Upper lobe of right lung (tissue), 1 donor: ENCODE data around the gene GPR35. TPM values are rescaled to one million over a fixed set of nuclear protein-coding genes. Genes with fewer than 3 reads are reported as not detected.

Source experiments
- ATAC-seq: fragments of 200-7000 bp; cut with Tn5 transposase; one replicate; pipeline ENCODE4 v1.9.1; 2020; ENCODE audit warnings: mild to moderate bottlenecking, moderate library complexity
- DNase-seq: peaks from one replicate; pipeline ENCODE4 v3.0.0-alpha.2; 2020
- H3K27ac ChIP-seq: fragments of 200-600 bp; one replicate; pipeline ENCODE4 v1.8.0; 2022
- H3K27me3 ChIP-seq: fragments of 200-600 bp; one replicate; pipeline ENCODE4 v1.8.0; 2022; ENCODE audit warnings: mild to moderate bottlenecking
- H3K36me3 ChIP-seq: fragments of 200-600 bp; one replicate; pipeline ENCODE4 v1.8.0; 2022
- H3K4me1 ChIP-seq: fragments of 200-600 bp; one replicate; pipeline ENCODE4 v1.8.0; 2022
- H3K4me3 ChIP-seq: fragments of 200-600 bp; one replicate; pipeline ENCODE4 v1.8.0; 2022; ENCODE audit warnings: mild to moderate bottlenecking
- H3K9me3 ChIP-seq: fragments of 200-600 bp; one replicate; pipeline ENCODE4 v1.8.0; 2022
- CTCF ChIP-seq: fragments of 200-600 bp; IDR thresholded peaks from one replicate; pipeline ENCODE4 v1.8.0; 2022; ENCODE audit warnings: antibody characterized with exemption
- intact Hi-C: fragments of 100-400 bp; cut with DNase I; formaldehyde crosslinking; loops from one replicate; pipeline ENCODE4 v1.11.0; 2022
- total RNA-seq: library from RNA; stranded (reverse); fragmentation: NEBNext Ultra II Directional; extraction: Animal tissue kit (Norgen Biotek cat#: 25700); gene quantifications from one replicate; pipeline ENCODE4 v1.2.1, GENCODE V29; 2021
- donor health status: DM: no; HTN: yes; CAD: no; lungs with severe emphysema.

Gene GPR35
- total RNA-seq, 1 donor from 2014 or later: 3.4 TPM

GRCh38 chr2:240662681-240663080 is 37.4 kb downstream of the GPR35 start:
- H3K27me3 ChIP-seq: no peaks in the 10 kb centered on the region
- no peak for ATAC-seq
- intact Hi-C loops: no loop called here

GRCh38 chr2:240663546-240664190 is 38.4 kb downstream of the GPR35 start:
- DNase-seq: no peak
- Histone ChIP-seq H3K27ac (no peak overlapping the region), H3K9me3 (no peaks in the 10 kb centered on the region), H3K27me3 (no peaks in the 10 kb centered on the region), H3K36me3 (no peaks in the 10 kb centered on the region), H3K4me3 (no peak overlapping the region), H3K4me1 (no peaks in the 10 kb centered on the region)
- ATAC-seq: no peak
- no peak for TF ChIP-seq CTCF
- intact Hi-C loops: no loop called here

More at GRCh38 chr2:240662681-240663080, 37.4 kb downstream of the GPR35 start:
- no peak for TF ChIP-seq CTCF
- Histone ChIP-seq H3K9me3 (no peaks in the 10 kb centered on the region), H3K27ac (no peak overlapping the region), H3K36me3 (no peaks in the 10 kb centered on the region), H3K4me1 (no peaks in the 10 kb centered on the region), H3K4me3 (no peak overlapping the region)
- DNase-seq: no peak

GRCh38 chr2:240664622-240665021 is 39.3 kb downstream of the GPR35 start:
- no peak overlapping the region for H3K27ac ChIP-seq
- DNase-seq (no peak), ATAC-seq (no peak)
- H3K9me3 ChIP-seq: no peaks in the 10 kb centered on the region
- no peak overlapping the region for H3K4me3 ChIP-seq
- H3K27me3 ChIP-seq: no peaks in the 10 kb centered on the region
- TF ChIP-seq CTCF: no peak
- no peaks in the 10 kb centered on the region for H3K36me3 ChIP-seq
- intact Hi-C loops: no loop called here
- H3K4me1 ChIP-seq: no peaks in the 10 kb centered on the region

GRCh38 chr2:240670402-240670801 is 45.1 kb downstream of the GPR35 start:
- Histone ChIP-seq H3K27me3 (peaks cover 27% of the 10 kb centered on the region), H3K4me3 (no peak overlapping the region), H3K4me1 (no peaks in the 10 kb centered on the region), H3K9me3 (no peaks in the 10 kb centered on the region), H3K36me3 (no peaks in the 10 kb centered on the region), H3K27ac (no peak overlapping the region)
- ATAC-seq (no peak), DNase-seq (no peak)
- intact Hi-C loops: no loop called here
- TF ChIP-seq CTCF: no peak

GRCh38 chr2:240670950-240671349 is 45.7 kb downstream of the GPR35 start:
- Histone ChIP-seq H3K4me1 (no peaks in the 10 kb centered on the region), H3K9me3 (no peaks in the 10 kb centered on the region), H3K27ac (no peak overlapping the region), H3K27me3 (peaks cover 27% of the 10 kb centered on the region), H3K36me3 (no peaks in the 10 kb centered on the region), H3K4me3 (no peak overlapping the region)
- no peak for DNase-seq
- intact Hi-C loops: no loop called here
- no peak for TF ChIP-seq CTCF
- ATAC-seq: no peak
